ENCODE measurements around the gene CPLX3. TPM values are rescaled to one million over a fixed set of nuclear protein-coding genes. Genes with fewer than 3 reads are reported as not detected.

Gene CPLX3
- total RNA-seq, 1 donor from 2014 or later: 0.82 TPM

DNA sequence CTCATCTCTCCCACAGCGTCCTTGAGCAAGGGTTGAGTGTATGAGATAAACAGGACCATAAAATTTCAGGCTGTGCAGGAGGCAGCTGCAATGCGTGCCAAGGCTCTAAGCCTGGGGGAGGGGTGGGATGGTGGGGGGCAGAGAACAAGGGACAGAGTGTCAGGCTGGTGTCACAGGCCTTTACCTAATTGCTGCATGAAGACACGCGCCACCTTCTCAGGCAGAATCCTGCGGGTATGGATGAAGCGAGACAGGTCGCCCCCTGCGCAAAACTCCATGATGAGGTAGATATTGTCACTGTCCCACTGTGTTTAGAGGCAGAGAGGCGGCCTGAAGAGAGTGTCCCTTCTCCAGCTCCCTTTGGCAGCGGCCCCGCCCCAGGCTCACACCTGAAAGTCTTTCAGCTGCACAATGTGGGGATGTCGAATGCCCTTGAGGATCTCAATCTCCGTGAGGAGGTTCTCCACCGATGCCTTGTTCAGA, 15.5 kb downstream of the CPLX3 start:
- FAIRE-seq: no peak
- peak in 1 of 2 donors; percentile 36 for DNase-seq (ENCODE audit: low spot score in 2 of 2)

DNA sequence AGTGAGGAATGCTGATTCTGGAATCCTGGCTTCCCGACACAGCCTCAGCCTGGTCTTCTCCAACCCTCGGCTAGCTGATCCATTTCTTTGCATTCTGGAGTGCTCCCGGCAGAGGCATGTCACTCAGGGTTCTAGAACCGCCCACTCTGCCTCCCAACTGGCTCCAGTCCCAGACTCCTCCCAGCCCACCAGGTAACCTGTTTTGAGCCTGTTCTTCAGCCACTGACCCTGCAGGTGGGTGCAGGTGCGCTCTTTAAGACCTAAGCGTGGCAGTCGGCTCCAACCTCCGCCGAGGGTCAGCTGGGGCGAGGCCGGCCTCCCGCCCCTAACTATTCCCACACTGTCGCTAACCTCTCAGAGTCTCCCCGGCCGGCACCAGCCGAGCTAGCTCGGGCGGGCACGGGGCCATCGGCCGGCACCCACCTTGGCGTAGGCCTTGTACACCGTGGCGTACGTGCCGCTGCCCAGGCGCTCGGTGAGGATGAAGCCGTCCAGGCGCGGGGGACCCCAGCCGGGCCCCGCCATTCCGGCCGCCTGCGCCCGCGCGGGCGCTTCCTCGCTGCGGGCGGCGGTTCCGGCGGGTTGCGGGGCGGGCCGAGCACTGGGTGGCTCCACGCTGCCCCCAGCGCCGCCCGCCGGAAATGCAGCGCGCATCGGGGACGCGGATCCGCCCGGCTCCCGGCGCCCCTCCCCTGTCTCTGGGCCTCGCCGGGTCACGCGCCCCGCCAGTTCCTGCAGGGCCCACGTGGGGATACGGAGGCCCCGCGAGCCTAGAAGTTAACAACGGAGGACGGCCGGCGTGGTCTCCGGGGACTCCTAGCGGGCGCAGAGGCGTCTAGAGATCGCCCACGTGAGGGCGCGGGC, 16.4 kb downstream of the CPLX3 start, which contains the start of gene ULK3:
TSS of gene ULK3 (minus strand) at position 576 of the 864 bp plus-strand sequence. CDS start at position 525, 51 bp downstream.
- DNase-seq (ENCODE audit: low spot score in 2 of 2) (peak; percentile 99), FAIRE-seq (no peak)

DNA sequence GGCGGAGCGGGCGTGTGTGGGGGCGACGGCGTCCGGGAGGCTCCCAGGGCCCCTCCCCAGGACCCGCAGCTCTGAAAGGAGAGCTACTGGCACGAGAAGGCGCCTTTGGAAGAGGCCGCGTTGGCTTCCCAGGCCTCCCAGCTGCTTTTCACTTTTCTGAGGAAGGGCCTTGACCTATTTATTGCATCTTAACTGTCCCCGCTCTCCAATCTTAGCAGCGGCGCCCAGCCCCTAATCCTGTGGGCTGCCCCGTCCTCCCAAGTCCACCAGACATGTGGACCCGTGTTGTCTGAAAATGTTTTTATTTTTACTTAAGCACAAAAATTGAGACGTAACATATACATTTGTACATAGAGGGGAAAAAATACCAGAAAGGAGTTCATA, 17.0 kb downstream of the CPLX3 start:
- DNase-seq (ENCODE audit: low spot score in 2 of 2) (no peak), FAIRE-seq (no peak)

DNA sequence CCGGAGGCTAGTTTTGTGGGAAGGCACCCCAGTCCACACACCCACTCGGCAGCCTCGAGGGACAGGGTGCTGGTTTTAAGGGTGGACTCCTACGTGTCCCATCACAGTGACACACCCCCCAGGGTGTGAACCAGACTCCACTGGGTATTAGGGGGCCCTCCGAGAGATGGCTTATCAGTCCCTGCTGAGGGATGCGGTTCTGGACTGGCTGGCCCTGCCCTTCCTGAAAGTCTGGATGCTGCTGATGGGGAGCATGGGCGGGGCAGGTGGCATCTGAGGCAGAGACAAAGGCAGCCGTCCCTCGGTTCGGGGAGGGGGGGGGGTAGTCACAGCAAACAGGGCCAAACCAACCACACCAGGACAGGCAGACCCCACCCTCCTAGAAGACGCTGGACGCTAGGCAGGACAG, 17.5 kb downstream of the CPLX3 start:
- DNase-seq (ENCODE audit: low spot score in 2 of 2) (peak in 1 of 2 donors; percentile 23), FAIRE-seq (no peak)

DNA sequence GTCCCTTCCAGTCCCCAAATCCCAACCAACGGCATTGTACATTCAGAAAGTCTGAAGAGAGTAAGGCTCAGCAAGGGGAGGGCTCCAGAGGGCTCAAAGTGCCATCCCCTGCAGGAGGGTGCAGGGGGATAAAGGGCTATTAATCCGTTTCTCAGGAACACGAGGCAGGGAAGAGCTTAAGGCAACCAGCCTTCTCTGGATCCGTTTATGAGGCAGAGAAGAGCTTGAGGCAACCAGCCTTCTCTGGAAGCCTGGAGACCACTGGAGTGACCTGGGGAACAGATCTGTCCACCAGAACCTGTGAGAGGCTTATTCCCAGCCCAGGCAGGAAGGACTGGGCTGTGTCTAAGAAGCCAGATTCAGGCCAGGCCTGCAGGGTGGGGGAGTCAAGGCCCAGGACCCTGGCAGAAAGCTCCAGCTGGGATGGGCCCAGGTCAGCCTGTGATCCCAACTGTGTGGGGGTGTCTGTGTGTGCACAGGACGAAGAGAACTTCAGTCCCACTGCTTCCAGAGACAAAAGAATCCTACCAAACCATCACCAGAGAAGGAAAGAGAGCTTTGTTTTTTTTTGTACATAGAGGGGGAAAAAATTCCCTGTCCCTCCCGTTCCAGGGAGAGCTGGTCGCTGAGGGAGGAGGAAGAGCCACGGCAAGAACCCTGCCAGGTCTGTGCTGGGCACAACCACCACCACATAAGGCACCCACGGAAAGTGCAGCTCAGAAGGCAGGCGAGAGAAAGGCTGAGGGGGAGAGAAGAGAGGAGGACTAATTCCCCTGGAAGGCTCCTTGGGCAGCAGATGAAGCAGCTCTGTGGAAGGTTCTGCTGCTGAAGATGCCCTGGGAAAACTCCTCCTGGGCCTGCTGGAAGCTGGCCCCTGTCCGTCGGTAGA, 18.1 kb downstream of the CPLX3 start:
- no peak for DNase-seq (ENCODE audit: low spot score in 2 of 2)
- no peak for FAIRE-seq

DNA sequence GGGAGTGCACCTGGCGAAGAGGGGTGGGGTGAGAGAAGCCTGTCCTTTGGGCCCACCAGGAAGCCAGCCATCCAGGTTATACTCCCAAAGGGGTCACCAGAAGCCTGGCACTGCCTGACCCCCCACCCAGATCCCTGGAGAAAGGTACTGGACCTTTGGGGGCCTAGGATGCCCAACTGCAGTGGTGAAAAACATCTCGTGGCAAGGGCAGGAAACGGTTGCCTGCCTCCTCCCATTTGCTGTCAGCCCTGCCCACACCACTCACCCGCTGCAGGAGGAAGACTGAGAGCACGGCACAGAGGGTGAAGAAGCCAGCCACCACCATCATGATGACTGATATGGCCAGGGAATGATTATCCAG, 18.8 kb downstream of the CPLX3 start:
- no peak for FAIRE-seq
- no peak for DNase-seq (ENCODE audit: low spot score in 2 of 2)

DNA sequence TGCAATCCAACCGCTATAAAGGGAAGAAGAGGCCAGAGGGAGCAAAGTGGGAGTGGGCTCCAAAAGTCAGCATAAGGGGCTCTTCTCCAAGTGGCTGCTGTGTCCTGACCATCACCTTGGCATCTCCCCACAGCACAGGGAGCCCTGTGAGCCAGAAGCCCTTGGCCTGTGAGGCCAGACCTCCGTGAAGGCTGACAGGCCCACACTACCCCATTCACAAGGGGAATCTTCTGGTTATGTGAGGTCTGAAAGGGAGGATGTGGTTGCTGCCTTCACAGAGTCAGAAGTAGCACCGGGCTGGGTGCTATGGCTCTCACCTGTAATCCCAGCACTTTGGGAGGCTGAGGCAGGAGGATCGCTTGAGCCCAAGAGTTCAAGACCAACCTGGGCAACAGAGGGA, 19.2 kb downstream of the CPLX3 start:
- DNase-seq (ENCODE audit: low spot score in 2 of 2): no peak
- FAIRE-seq: no peak

DNA sequence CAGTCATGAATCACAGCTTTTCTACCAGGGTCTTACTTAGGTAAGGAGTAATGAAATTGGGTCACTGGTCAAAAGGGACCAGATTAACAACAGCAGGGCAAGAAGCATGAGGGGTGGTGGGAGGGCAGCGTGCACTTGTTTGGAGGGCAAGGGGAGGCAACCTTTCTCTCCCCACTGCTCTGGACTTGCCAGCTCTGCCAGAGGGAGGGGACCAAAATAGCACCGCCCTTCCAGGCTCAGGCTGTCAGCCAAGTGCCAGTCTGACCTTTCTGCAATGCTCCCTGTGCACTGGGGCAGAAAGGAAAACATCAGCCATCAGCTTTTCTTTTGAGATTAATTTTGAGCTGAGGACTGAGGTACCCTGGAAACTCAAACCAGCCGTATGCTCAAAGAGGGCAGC, 21.0 kb downstream of the CPLX3 start:
- no peak for FAIRE-seq
- no peak for DNase-seq (ENCODE audit: low spot score in 2 of 2)

DNA sequence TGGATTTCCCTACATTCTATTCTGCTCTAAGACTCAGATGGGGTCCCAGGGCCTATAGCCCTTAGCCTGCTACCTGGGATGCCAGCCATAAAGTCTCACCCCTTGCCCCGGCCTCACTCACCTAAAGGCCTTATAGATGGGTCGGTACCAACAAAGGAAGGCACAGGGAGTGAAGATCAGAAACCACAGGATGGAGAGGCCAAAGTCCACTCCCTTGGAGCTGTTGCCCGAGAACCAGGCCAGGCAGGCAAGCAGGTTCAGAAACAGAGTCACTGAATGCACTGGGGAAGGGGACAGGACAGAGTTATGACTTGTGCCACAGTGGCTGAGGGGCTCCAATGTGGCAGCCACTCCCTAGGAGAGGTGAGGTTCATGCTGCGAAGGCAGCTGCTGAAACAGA, 24.0 kb downstream of the CPLX3 start:
- no peak for FAIRE-seq

DNA sequence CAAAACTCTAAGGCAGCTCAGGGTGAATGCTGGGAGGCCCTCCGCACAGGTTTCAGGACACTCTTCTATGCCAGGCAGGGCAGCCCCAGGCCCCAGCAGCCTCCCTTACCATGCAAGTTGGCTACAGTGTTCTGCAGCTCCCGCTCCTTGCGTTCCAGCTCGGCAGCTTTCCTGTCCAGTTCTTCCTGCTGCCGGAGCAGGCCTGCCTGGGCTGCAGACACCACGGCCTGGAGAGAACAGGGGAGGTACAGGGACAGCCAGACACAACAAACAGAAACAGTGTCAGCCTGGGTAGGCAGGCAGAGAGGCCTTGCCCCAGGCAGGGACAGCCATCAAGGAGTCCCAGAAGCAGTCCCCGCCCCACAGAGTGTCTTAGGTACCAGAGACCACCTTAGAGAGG, 25.5 kb downstream of the CPLX3 start:
- FAIRE-seq (no peak), DNase-seq (ENCODE audit: low spot score in 2 of 2) (no peak)

More for the DNA sequence above, 24.0 kb downstream of the CPLX3 start:
- DNase-seq (ENCODE audit: low spot score in 2 of 2): no peak

DNA sequence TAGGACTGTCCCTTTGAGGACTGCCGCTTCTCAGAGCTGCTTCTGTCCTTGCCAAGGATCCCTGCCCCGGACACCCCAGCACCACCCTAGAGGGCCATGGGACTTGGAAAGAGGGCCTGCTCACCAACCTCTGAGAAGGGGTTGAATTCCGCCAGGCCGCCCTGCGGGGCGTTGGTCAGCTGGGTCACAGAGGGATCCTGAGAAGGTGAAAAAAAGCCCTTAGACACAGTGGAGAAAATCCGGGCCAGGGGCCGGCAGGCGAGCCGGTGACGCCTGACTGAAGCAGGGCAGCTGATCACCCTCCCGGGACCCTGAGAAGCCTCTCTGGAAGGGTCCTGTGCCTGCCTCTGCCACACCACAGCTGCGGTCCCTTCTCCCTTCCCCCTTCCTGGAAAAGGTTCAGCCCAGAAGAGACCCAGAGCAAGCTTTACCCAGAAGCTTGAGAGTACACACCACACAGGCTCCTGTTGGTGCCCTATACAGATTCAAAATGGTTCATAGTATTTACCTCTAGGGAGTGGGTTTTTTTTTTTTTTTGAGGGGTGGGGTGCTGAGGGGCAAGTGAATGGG, 28.1 kb downstream of the CPLX3 start:
- no peak for DNase-seq (ENCODE audit: low spot score in 2 of 2)

DNA sequence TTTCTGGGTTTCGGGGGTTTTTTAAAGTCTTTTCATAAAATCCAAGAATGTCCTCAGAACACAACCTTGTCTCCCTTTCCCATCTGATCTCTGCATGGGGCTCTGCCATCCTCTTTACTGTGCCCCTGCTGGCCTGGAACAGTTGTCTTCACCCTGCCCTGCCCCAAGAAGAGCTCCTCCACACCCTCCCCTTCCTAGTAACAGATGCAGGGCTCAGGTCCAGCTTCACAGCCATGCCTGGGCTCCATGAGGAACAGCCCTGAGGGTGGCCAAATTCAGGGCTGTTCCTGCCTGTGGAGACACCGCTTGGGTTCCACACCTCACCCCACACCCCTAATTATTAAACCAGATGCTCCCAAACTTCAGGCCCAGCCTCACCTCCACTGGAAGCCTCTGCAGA, 29.4 kb downstream of the CPLX3 start:
- FAIRE-seq (no peak), DNase-seq (ENCODE audit: low spot score in 2 of 2) (no peak)

More for the DNA sequence above, 28.1 kb downstream of the CPLX3 start:
- no peak for FAIRE-seq

DNA sequence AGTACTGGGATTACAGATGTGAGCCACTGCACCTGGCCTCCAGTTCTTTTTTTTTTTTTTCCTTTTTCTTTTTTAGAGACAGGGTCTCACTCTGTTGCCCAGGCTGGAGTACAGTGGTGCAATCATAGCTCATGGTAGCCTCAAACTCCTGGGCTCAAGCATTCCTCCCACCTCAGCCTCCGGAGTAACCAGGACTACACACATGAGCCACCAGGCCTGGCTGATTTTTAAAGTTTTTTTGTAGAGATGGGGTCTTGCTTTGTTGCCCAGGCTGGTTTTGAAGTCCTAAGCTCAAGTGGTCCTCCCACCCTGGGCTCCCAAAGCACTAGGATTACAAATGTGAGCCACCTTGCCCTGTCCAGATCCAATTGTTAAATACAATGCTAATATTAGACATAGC, 30.1 kb downstream of the CPLX3 start:
- no peak for DNase-seq (ENCODE audit: low spot score in 2 of 2)
- FAIRE-seq: no peak

DNA sequence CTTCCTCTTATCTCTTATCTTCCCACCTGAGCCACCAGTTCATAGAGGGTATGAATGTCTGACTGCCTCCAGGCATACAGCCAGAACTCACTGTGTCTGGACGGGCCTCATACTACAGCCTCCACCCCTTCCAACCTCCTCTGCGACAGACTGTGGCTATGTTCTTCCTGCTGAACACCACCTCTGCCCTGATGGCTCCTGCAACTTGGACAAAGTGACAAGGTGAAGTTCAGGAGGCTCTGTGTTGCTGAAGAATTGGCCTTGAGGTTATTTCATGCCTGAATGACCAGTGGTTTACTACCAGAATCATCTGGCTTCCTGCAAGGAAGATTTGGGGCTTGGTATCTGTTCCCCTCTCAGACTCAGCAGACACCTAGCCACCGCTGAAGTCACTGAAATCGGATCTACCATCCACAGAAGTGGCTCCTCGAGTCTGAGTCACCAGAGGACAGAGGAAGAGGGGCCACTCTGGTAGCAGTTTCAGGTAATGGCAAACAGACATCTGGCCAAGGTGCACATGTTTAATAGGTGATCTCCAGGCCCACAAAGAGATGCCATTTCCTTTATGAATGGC, 30.7 kb downstream of the CPLX3 start:
- no peak for FAIRE-seq
- no peak for DNase-seq (ENCODE audit: low spot score in 2 of 2)

DNA sequence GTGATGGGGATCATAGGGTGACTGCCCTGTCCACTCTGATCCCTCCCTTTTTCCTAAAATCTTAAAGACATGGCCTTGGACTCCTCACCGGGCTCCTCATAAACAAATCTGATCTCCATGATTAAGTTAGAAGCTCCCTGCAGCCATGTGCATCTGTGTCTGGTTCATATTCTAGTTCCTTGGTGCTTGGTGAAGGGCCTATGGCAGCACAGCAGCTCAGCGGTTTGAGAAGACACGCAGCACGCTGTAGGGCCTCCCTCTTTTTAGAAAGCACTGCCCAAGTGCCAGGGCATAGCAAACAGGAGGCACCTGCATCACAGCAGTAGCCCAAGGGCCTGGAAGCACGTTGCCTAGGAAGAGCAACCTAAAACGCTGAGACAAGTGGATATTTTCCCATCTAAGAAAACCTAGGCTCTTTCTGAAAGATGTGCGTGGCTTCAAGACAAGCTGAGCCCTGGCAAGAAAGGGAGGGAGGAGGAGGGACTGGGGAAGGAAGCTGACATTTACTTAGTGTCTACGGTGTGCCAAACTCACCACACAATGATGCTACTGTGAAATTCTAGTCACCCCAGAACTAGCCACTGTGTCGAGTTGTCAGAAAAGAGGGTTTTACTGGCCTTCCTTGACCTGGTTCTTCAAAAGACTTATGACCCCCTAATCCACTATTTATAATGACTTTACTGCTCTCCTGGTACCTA, 31.4 kb downstream of the CPLX3 start:
- FAIRE-seq (no peak), DNase-seq (ENCODE audit: low spot score in 2 of 2) (no peak)

DNA sequence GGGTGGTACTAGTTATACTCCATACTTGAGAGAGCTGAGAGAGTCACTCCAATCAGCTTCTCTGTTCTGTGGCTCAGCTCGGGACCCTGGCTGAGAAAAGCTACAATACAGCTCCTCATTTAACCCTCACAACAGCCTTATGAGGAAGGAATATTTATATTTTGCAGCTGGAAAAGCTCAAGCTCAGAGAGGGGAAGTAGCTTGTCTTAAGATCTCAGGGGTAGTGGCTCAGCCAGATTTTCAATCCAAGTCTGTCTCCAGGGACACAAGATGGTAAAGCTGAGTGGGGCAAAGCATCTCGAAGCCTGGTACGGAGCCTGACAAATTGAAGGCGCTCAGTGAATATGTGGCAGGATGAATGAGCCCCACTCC, 31.9 kb downstream of the CPLX3 start:
- FAIRE-seq: no peak
- DNase-seq (ENCODE audit: low spot score in 2 of 2): no peak

DNA sequence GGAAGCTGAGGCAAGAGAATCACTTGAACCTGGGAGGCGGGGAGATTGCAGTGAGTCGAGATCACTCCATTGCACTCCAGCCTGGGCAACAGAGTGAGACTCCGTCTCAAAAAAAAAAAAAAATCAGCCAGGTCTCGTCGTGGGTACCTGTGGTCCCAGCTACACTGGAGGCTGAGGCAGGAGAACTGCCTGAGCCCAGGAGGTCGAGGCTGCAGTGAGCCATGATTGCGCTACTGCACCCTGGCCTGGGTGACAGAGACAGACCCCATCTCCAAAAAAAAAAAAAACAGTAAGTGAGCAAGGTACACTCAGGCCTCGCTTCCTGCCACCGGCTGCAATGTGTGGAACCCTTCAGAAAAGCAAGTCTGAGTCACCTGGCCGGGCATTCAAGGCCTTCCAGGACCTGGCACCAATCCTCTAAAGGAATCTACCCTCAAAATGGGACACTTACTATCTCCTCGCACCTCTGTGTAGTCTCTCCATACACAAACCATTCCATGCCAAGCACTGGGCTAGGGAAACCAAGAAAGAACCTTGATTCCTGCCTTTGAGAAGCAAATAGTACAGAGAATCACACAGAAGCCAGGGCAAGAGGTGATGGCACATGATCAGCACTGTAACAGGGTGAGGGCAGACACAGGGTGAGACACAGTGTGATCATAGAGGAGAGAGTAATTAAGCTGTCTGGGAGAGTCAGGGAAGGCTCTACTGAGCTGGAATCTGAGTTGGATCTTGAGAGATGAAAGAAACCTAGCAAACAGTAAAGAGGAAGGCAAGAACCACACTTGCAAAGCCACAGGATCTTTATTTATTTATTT, 37.0 kb downstream of the CPLX3 start:
- FAIRE-seq (no peak), DNase-seq (ENCODE audit: low spot score in 2 of 2) (no peak)

DNA sequence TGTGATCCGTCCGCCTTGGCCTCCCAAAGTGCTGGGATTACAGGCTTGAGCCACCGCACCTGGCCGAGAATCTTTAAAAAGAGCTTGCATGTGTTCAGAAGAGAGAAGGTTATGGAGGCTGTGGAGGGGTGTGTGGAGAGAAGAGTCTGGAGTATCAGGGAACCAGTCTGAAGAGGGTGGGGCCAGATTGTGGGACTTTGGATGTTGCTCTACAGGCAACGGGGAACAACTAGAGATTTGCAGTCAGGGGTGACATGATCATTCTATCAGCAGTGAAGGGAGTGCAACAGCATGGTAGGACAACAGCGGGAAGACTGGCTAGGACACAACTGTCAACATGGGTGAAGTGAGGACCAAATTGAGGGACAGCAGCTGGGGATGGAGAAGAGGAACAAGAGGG, 37.9 kb downstream of the CPLX3 start:
- DNase-seq (ENCODE audit: low spot score in 2 of 2): no peak
- FAIRE-seq: no peak

DNA sequence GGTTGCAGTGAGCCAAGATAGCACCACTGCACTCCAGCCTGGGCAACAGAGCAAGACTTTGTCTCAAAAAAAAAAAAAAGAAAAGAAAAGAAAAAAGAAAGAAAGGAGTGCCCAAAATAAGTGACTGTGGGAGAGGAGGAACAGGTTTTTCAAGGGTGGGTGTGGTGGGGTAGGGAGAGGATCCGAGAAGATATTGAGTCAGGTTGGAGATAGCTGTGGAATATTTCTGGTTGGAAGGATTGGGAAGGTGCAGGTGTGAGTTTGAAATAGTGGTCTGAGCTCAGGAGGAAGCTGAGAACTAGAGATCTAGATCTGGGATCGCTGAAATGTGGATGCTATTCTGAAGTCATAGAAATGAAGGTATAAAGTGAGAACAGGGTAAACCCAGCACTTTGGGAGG, 38.9 kb downstream of the CPLX3 start:
- DNase-seq (ENCODE audit: low spot score in 2 of 2): no peak
- FAIRE-seq: no peak
